ENCODE measurements around the gene RGP1. TPM values are rescaled to one million over a fixed set of nuclear protein-coding genes. Genes with fewer than 3 reads are reported as not detected.

The RGP1 gene
- total RNA-seq, 1 donor from 2014 or later = 7.0 TPM

DNA sequence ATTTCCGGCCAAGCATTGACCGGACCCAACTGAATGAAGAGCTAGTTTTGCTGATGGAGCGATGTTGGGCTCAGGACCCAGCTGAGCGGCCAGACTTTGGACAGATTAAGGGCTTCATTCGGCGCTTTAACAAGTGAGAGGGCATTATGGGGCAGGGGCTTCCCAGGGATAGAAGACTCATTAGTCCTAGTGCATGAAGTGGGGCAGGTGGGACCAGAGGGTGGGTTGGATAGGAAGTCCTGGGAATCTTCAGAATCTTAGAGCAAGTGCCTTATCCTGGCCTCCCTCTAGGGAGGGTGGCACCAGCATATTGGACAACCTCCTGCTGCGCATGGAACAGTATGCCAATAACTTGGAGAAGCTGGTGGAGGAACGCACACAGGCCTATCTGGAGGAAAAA lies 57.0 kb downstream of the RGP1 start:
- no peak for DNase-seq (ENCODE audit: low spot score)

Other genes starting within 250 kb of the RGP1 start
- 4.8 TPM for gene TESK1, start 144.0 kb upstream of the RGP1 start, total RNA-seq (ENCODE audit: insufficient read depth, low replicate concordance)
- 2.6 TPM for gene CD72, start 130.9 kb upstream of the RGP1 start, total RNA-seq (ENCODE audit: insufficient read depth, low replicate concordance)
- not detected for gene SIT1, start 98.4 kb upstream of the RGP1 start, total RNA-seq (ENCODE audit: insufficient read depth, low replicate concordance)
- gene RMRP, start 91.3 kb upstream of the RGP1 start, total RNA-seq (ENCODE audit: insufficient read depth, low replicate concordance) = 12,614 TPM
- 38.0 TPM for gene CCDC107, start 91.0 kb upstream of the RGP1 start, total RNA-seq (ENCODE audit: insufficient read depth, low replicate concordance)
- 5.5 TPM for gene ARHGEF39, start 84.1 kb upstream of the RGP1 start, total RNA-seq (ENCODE audit: insufficient read depth, low replicate concordance)
- gene CA9, start 75.4 kb upstream of the RGP1 start, total RNA-seq (ENCODE audit: insufficient read depth, low replicate concordance) = 13.0 TPM
- gene TPM2, start 59.4 kb upstream of the RGP1 start, total RNA-seq (ENCODE audit: insufficient read depth, low replicate concordance) = 2,993 TPM
- 273 TPM for gene TLN1, start 17.1 kb upstream of the RGP1 start, total RNA-seq (ENCODE audit: insufficient read depth, low replicate concordance)
- gene CREB3, start 16.6 kb upstream of the RGP1 start, total RNA-seq (ENCODE audit: insufficient read depth, low replicate concordance) = 41.9 TPM
- 24.3 TPM for gene GBA2, start 59 bp upstream of the RGP1 start, total RNA-seq (ENCODE audit: insufficient read depth, low replicate concordance)
- not detected for gene MSMP, start 5.0 kb downstream of the RGP1 start, total RNA-seq (ENCODE audit: insufficient read depth, low replicate concordance)
- gene NPR2, start 42.3 kb downstream of the RGP1 start, total RNA-seq (ENCODE audit: insufficient read depth, low replicate concordance) = 15.9 TPM
- gene SPAG8, start 63.0 kb downstream of the RGP1 start, total RNA-seq (ENCODE audit: insufficient read depth, low replicate concordance) = 5.1 TPM
- 2.9 TPM for gene HINT2, start 65.8 kb downstream of the RGP1 start, total RNA-seq (ENCODE audit: insufficient read depth, low replicate concordance)
- gene FAM221B, start 79.4 kb downstream of the RGP1 start, total RNA-seq (ENCODE audit: insufficient read depth, low replicate concordance) = 1.2 TPM
- gene TMEM8B, start 79.9 kb downstream of the RGP1 start, total RNA-seq (ENCODE audit: insufficient read depth, low replicate concordance) = 3.9 TPM
- not detected for gene OR13J1, start 121.1 kb downstream of the RGP1 start, total RNA-seq (ENCODE audit: insufficient read depth, low replicate concordance)
- gene HRCT1, start 156.9 kb downstream of the RGP1 start, total RNA-seq (ENCODE audit: insufficient read depth, low replicate concordance) = 13.7 TPM
- 1.4 TPM for gene SPAAR, start 160.2 kb downstream of the RGP1 start, total RNA-seq (ENCODE audit: insufficient read depth, low replicate concordance)
- not detected for gene OR2S2, start 208.9 kb downstream of the RGP1 start, total RNA-seq (ENCODE audit: insufficient read depth, low replicate concordance)